Mammary epithelial cell (primary cell): Measurements from ENCODE around the gene WASF2.

Experiments
- CTCF ChIP-seq, 2 donors: IDR thresholded peaks in 1 of 2; conservative IDR thresholded peaks in 1 of 2; 2 replicates each; pipeline ENCODE4 v1.5.1; 2011 to 2012; ENCODE audit warnings: inconsistent platforms in 2 of 2, low read length in 2 of 2, mild to moderate bottlenecking in 2 of 2, control low read depth in 1 of 2, low read depth in 1 of 2; ENCODE audit not compliant: insufficient read depth in 1 of 2; ENCODE audit errors: extremely low read depth in 1 of 2
- EZH2 ChIP-seq: IDR thresholded peaks from 2 replicates; pipeline ENCODE4 v1.6.1; 2012; ENCODE audit warnings: low read length, inconsistent platforms, borderline replicate concordance

DNA sequence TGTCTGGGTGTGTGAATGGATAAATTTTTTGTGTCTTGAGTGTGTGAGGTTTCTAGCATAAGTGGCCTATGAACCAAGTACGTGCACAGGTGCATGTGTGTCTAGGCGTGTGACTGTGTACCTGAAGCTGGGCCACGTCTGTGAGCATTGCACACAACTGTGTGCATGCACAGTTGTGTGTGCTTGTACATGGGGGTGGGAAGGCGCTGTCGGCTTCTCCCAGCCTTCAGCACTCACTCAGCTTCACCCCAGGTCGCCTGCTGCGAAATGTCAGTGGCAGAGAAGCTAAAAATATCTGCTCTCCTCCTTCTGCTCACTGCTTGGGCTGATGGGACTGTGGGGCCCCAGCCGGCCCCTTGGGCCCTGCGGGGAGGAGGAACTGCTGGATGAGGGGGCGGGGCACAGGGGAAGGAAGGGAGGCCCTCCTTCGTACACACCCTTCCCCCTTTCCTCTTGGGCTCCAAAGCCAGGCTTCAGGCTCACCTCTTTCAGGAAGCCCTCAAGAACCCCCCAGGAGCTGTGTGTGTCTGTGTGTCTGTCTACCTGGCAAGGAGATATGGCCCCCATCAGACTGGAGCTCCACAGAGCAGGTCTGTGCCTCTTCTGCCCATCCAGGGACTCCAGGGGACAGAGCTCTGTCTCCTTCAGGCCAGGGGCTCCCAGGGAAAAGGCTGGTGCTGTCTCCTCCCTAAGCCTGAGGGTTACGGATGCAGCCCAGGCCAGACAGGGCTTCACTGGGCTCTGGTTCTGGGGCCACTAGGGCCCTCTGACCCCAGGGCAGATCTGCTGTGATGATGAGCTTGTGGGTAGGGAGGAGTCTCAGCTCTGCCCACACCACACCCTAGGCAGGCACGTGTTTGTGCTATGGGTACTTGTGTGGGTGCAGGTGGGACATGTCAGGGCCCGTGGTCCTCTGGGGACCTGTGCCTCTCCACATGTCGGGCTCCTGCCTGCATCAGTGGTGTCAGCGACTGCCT lies 35.6 kb upstream of the WASF2 start:
- no peak for TF ChIP-seq CTCF (conservative IDR thresholded peaks at IDR 0.05 in 1 of 2, IDR thresholded peaks at IDR 0.05 in 1 of 2; ENCODE audit: extremely low read depth in 1 of 2, insufficient read depth in 1 of 2, low read depth in 1 of 2, low read length in 2 of 2)
- TF ChIP-seq EZH2 = no peak
